ENCODE results near the gene GGA3.

DNA sequence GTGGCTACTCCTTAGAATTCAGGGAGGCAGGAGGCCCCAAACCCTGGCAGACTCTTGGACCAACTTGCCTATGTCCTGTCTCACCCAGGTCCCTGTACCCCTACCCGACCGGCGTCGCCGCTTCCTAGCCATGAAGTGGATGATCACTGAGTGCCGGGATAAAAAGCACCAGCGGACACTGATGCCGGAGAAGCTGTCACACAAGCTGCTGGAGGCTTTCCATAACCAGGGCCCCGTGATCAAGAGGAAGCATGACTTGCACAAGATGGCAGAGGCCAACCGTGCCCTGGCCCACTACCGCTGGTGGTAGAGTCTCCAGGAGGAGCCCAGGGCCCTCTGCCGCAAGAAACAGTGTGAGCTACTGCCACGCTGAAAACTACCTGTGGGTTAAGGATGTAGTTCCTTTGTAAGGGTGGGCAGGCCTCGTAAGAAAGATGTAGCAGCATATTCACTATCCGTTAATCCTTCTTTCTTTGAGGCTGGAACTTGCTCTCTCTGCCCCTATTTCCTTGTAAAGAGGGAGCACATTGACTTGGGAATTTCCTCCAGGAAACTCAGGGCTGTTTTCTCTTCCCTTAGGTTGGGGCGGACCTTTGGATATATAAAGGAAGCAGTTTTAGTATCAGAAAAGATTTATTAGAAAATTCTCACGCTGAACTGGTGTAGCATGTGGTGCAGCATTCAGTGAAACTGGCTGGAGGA lies 4.4 kb upstream of the GGA3 start:
- TF ChIP-seq, protein P1, sequence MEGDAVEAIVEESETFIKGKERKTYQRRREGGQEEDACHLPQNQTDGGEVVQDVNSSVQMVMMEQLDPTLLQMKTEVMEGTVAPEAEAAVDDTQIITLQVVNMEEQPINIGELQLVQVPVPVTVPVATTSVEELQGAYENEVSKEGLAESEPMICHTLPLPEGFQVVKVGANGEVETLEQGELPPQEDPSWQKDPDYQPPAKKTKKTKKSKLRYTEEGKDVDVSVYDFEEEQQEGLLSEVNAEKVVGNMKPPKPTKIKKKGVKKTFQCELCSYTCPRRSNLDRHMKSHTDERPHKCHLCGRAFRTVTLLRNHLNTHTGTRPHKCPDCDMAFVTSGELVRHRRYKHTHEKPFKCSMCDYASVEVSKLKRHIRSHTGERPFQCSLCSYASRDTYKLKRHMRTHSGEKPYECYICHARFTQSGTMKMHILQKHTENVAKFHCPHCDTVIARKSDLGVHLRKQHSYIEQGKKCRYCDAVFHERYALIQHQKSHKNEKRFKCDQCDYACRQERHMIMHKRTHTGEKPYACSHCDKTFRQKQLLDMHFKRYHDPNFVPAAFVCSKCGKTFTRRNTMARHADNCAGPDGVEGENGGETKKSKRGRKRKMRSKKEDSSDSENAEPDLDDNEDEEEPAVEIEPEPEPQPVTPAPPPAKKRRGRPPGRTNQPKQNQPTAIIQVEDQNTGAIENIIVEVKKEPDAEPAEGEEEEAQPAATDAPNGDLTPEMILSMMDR (conservative IDR thresholded peaks at IDR 0.05) = no peak
- no peak for TF ChIP-seq EZH2 (IDR thresholded peaks at IDR 0.05; ENCODE audit: low read depth)
